Uterine smooth muscle cell (primary cell): ENCODE measurements around the gene CLEC16A. TPM values are rescaled to one million over a fixed set of nuclear protein-coding genes. Genes with fewer than 3 reads are reported as not detected.

Experiments
- total RNA-seq: library from RNA; depleted of rRNA; stranded (reverse); fragments of >200 nt; gene quantifications from 2 replicates; pipeline ENCODE4 v1.2.3, GENCODE V29; 2014

CLEC16A gene
- total RNA-seq: 19.4 and 20.1 TPM in 2 replicates

GRCh38 chr16:10944249-10945064 lies at the start of gene CLEC16A:
TSS of gene CLEC16A (plus strand) at chr16:10944564. CDS start at chr16:10944718, 154 bp downstream.

DNA sequence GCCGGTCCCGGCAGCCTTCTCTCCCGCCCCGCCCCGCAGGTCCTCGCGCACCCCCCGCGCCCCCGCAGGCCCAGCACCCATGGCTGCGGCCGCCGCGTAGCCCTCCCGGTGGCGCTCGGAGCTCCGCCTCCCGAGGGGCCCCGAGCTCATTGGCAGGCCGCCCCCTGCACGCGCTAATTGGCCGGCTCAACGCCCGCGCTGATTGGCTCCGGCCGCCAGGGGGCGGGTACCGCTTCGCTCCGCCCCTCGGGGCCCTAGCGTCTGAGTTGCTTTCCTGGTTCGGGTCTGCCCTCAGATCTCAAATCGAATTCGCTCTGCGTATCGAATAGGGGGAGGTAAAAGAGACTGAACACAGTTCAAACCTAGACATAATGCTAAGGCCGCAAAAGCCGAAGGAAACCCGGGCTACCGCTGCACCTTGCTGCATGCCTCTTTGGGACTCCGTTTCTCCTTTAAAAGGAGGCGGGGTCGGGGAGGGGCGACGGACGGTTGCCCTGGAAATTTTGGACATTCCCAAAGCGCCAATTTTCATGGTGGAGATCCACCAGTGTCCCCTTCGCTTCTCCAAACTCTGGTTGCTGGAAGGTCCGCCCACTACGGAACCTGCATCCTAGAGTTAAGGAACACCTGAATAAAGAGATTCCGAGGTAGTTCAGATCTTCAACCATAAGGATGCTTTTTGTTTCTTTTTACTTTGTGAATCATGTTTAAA lies 1.9 kb upstream of the CLEC16A start, which contains the start of gene DEXI:
Gene DEXI, minus strand, starts transcription at position 117 of the 712 bp plus-strand sequence. CDS start 463 bp downstream, outside the sequence.

Other genes starting within 250 kb of the CLEC16A start
- gene TEKT5, start 249.6 kb upstream of the CLEC16A start, total RNA-seq: not detected in 2 replicates
- gene NUBP1, start 200.7 kb upstream of the CLEC16A start, total RNA-seq: 18.4 and 29.2 TPM in 2 replicates
- 0.12 TPM in 1 of 2 replicates, not detected in the other for gene TVP23A, start 125.8 kb upstream of the CLEC16A start, total RNA-seq
- under 0.01 and 0.22 TPM in 2 replicates for gene CIITA, start 67.4 kb upstream of the CLEC16A start, total RNA-seq
- 45.5 and 52.0 TPM in 2 replicates for gene DEXI, start 2.1 kb upstream of the CLEC16A start, total RNA-seq